Panc1 (cell line): ENCODE results near the gene GALNT1. TPM values are rescaled to one million over a fixed set of nuclear protein-coding genes. Genes with fewer than 3 reads are reported as not detected.

Experiments
- ATAC-seq: fragments of 200-7000 bp; cut with Tn5 transposase; 2 replicates; pipeline ENCODE4 v1.9.1; 2020; ENCODE audit warnings: mild to moderate bottlenecking, moderate library complexity
- BruUV-seq: library from RNA; stranded (reverse); fragments of 400-500 nt; replicated peaks from 2 replicates; lab custom pipeline; 2021; lab: Mats Ljungman, UMichigan
- CTCF ChIA-PET: fragments of 300-600 bp; sonication (Branson Sonifier 250); formaldehyde crosslinking; loops from one replicate; lab custom pipeline; 2022; ENCODE audit warnings: antibody characterized with exemption; lab: Charles Lee
- POLR2A ChIA-PET: fragments of 300-600 bp; sonication (Branson Sonifier 250); formaldehyde crosslinking; loops from one replicate; lab custom pipeline; 2022; ENCODE audit warnings: antibody characterized with exemption; lab: Charles Lee
- DNase-seq: peaks from one replicate; pipeline ENCODE4 v3.0.0-alpha.2; 2010; ENCODE audit warnings: low read depth, low spot score
- H3K27ac ChIP-seq: 2 replicates; pipeline ENCODE4 v1.5.1; 2011; ENCODE audit warnings: mild to moderate bottlenecking, low read length, inconsistent platforms
- H3K27me3 ChIP-seq: fragments of 200-500 bp; sonication (Bioruptor generic); 2 replicates; pipeline ENCODE4 v1.6.0; 2014; ENCODE audit warnings: low read length, inconsistent platforms; ENCODE audit not compliant: control insufficient read depth, insufficient read depth
- H3K36me3 ChIP-seq: fragments of 200-500 bp; sonication (Bioruptor generic); 2 replicates; pipeline ENCODE4 v1.5.1; 2014; ENCODE audit warnings: inconsistent platforms, mild to moderate bottlenecking, low read length, moderate library complexity; ENCODE audit not compliant: control insufficient read depth, insufficient read depth
- H3K4me1 ChIP-seq: 2 replicates; pipeline ENCODE4 v1.5.1; 2011; ENCODE audit warnings: inconsistent platforms, mild to moderate bottlenecking, low read length, moderate library complexity; ENCODE audit not compliant: control insufficient read depth, insufficient read depth
- H3K4me3 ChIP-seq, 2 experiments: 2 replicates each; pipeline ENCODE4 v1.5.1; 2011 to 2012; ENCODE audit warnings: low read depth in 2 of 2, low read length in 2 of 2, mild to moderate bottlenecking in 2 of 2, inconsistent platforms in 1 of 2, moderate library complexity in 1 of 2
- H3K9me3 ChIP-seq: fragments of 200-500 bp; sonication (Bioruptor generic); 2 replicates; pipeline ENCODE4 v1.5.1; 2014; ENCODE audit warnings: low read depth, mild to moderate bottlenecking, inconsistent platforms, low read length, moderate library complexity; ENCODE audit not compliant: control insufficient read depth, insufficient read depth
- POLR2AphosphoS5 ChIP-seq: IDR thresholded peaks from 2 replicates; pipeline ENCODE4 v1.6.1; 2012; ENCODE audit warnings: mild to moderate bottlenecking, low read depth, low read length, moderate library complexity
- REST ChIP-seq, 2 experiments: IDR thresholded peaks; 2 replicates each; pipeline ENCODE4 v1.6.1; 2011 to 2012; ENCODE audit warnings: low read depth in 2 of 2, control low read depth in 1 of 2, low read length in 1 of 2, mild to moderate bottlenecking in 1 of 2, moderate library complexity in 1 of 2; ENCODE audit not compliant: insufficient read depth in 1 of 2
- SIN3A ChIP-seq: IDR thresholded peaks from 2 replicates; pipeline ENCODE4 v1.6.1; 2012; ENCODE audit warnings: low read depth, mild to moderate bottlenecking, low read length, moderate library complexity, borderline replicate concordance; ENCODE audit not compliant: insufficient read depth
- TCF7L2 ChIP-seq: IDR thresholded peaks from 2 replicates; pipeline ENCODE4 v1.6.1; 2011; ENCODE audit warnings: mild to moderate bottlenecking, low read depth, low read length, inconsistent platforms
- in situ Hi-C: cut with HindIII; loops from 2 replicates; pipeline ENCODE4 v1.10.0; 2016; ENCODE audit warnings: low sequenced_read_pairs, low pct_unique_long_range_greater_than_20kb
- intact Hi-C: fragments of 100-400 bp; cut with micrococcal nuclease; formaldehyde crosslinking; loops from one replicate; pipeline ENCODE4 v1.10.0; 2022; ENCODE audit not compliant: unreplicated experiment
- total RNA-seq: library from RNA; stranded (reverse); gene quantifications from one replicate; pipeline ENCODE4 v1.2.1, GENCODE V29; 2021; ENCODE audit not compliant: unreplicated experiment
- TF ChIP-seq, protein P1 (sequence below): fragments of 450-650 bp; IDR thresholded peaks from 2 replicates; pipeline ENCODE4 v1.5.1; 2017; ENCODE audit warnings: mild to moderate bottlenecking

Gene GALNT1
- total RNA-seq, 1 experiment from 2014 or later = 147 TPM

DNA sequence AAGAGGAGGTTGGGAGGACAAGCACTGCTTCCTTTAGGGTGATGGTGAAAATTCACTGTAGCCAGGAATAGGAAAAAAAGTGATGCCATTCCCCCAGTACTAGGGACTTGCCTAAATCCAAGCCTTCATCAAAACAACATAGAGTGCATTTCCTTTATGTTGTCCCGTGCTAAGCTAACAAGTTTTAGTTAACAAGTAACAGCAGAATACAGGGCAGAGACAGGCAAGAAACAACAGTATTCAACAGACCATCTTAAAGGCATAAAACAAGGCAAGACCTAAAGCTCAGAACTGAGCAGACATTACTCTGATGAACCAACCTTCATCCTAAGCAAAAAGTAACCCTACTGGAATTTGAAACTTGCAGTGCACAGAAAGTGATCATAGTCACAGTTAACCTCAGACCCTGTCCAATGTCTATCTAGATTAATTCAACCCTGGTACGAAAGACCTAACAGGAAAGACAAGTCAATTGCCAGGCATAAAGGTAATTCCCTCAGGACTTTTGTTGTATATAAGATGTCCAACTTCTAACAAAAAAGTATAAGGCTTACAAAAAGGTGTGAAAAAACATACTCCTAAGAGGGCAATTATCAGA is 34.4 kb upstream of the GALNT1 start:
- no peak overlapping the region for H3K27ac ChIP-seq
- H3K9me3 ChIP-seq = no peaks in the 10 kb centered on the region
- TF ChIP-seq TCF7L2 = no peak
- no peak for TF ChIP-seq REST (IDR thresholded peaks at IDR 0.05; ENCODE audit: insufficient read depth in 1 of 2, low read depth in 2 of 2, low read length in 1 of 2)
- no peak for TF ChIP-seq SIN3A
- TF ChIP-seq, protein P1, sequence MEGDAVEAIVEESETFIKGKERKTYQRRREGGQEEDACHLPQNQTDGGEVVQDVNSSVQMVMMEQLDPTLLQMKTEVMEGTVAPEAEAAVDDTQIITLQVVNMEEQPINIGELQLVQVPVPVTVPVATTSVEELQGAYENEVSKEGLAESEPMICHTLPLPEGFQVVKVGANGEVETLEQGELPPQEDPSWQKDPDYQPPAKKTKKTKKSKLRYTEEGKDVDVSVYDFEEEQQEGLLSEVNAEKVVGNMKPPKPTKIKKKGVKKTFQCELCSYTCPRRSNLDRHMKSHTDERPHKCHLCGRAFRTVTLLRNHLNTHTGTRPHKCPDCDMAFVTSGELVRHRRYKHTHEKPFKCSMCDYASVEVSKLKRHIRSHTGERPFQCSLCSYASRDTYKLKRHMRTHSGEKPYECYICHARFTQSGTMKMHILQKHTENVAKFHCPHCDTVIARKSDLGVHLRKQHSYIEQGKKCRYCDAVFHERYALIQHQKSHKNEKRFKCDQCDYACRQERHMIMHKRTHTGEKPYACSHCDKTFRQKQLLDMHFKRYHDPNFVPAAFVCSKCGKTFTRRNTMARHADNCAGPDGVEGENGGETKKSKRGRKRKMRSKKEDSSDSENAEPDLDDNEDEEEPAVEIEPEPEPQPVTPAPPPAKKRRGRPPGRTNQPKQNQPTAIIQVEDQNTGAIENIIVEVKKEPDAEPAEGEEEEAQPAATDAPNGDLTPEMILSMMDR = no peak
- TF ChIP-seq POLR2AphosphoS5 = no peak
- in situ Hi-C loops (no loop called here), intact Hi-C loops (no loop called here)
- no peak for ATAC-seq
- H3K4me3 ChIP-seq = no peak overlapping the region
- no peaks in the 10 kb centered on the region for H3K4me1 ChIP-seq
- CTCF ChIA-PET = no interaction called here
- no TSS peak for BruUV-seq
- POLR2A ChIA-PET = no interaction called here
- DNase-seq = no peak
- H3K36me3 ChIP-seq = no peaks in the 10 kb centered on the region
- no peaks in the 10 kb centered on the region for H3K27me3 ChIP-seq

GRCh38 chr18:35549564-35549963 is 32.0 kb upstream of the GALNT1 start:
- Histone ChIP-seq H3K36me3 (no peaks in the 10 kb centered on the region), H3K9me3 (no peaks in the 10 kb centered on the region), H3K27ac (no peak overlapping the region), H3K4me3 (no peak overlapping the region), H3K4me1 (no peaks in the 10 kb centered on the region), H3K27me3 (no peaks in the 10 kb centered on the region)
- no TSS peak for BruUV-seq
- no peak for DNase-seq
- intact Hi-C loops (no loop called here), in situ Hi-C loops (no loop called here)
- TF ChIP-seq, protein P1 = no peak
- TF ChIP-seq SIN3A (no peak), TCF7L2 (no peak), REST (IDR thresholded peaks at IDR 0.05; ENCODE audit: insufficient read depth in 1 of 2, low read depth in 2 of 2, low read length in 1 of 2) (no peak), POLR2AphosphoS5 (no peak)
- POLR2A ChIA-PET = no interaction called here
- no peak for ATAC-seq
- CTCF ChIA-PET = no interaction called here
